Fibroblast of villous mesenchyme (primary cell): ENCODE data around the gene TTC27. TPM values are rescaled to one million over a fixed set of nuclear protein-coding genes. Genes with fewer than 3 reads are reported as not detected.
A peak's percentile ranks its signal among the peaks of the same experiment; 100 is the strongest.

ENCODE experiments used
- DNase-seq: peaks from one replicate; pipeline ENCODE4 v3.0.0-alpha.2; 2010; ENCODE audit warnings: low read depth
- H3K4me3 ChIP-seq: 2 replicates; pipeline ENCODE4 v1.5.1; 2011; ENCODE audit warnings: low read depth, mild to moderate bottlenecking, low read length
- CTCF ChIP-seq: IDR thresholded peaks from 2 replicates; pipeline ENCODE4 v1.5.1; 2012; ENCODE audit warnings: low read depth, mild to moderate bottlenecking, low read length; ENCODE audit not compliant: insufficient read depth
- total RNA-seq: library from RNA; depleted of rRNA; stranded (reverse); fragments of >200 nt; gene quantifications from 2 replicates; pipeline ENCODE4 v1.2.3, GENCODE V29; 2012

TTC27 gene
- total RNA-seq = 20.6 and 32.4 TPM in 2 replicates

GRCh38 chr2:32627814-32628579 is at the start of gene TTC27:
Gene TTC27, plus strand, starts transcription at chr2:32628050. Its CDS starts 243 bp downstream, at chr2:32628293.
- peak within 1 kb of the TSS; percentile 97 for H3K4me3 ChIP-seq
- no peak for TF ChIP-seq CTCF
- peak; percentile 95 for DNase-seq

GRCh38 chr2:32591669-32592463 is 36.0 kb upstream of the TTC27 start:
- no peak for TF ChIP-seq CTCF
- peak; percentile 36 for DNase-seq
- H3K4me3 ChIP-seq = no peak overlapping the region

- H3K4me3 ChIP-seq = no peak overlapping the region
- TF ChIP-seq CTCF = no peak
- DNase-seq = no peak
Measured at GRCh38 chr2:32594573-32594972, 33.3 kb upstream of the TTC27 start.

DNA sequence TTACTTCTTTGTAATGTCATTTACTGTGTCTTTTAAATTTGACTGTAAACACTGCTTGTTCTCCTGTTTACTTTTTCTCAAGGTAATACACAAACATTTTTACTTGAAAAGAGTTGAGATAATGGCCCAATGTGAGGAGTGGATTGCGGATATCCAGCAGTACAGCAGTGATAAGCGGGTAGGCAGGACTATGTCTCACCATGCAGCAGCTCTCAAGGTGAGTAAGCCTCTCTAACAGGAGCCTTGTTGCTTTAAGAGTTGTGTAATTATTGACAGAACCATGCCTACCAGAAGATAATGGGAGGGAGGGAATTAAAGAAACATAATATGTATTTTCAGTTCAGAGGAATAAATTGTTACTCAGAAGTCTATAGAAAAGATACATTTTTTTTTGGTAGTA is 16.5 kb upstream of the TTC27 start:
- TF ChIP-seq CTCF = no peak
- H3K4me3 ChIP-seq = no peak overlapping the region
- DNase-seq = no peak

DNA sequence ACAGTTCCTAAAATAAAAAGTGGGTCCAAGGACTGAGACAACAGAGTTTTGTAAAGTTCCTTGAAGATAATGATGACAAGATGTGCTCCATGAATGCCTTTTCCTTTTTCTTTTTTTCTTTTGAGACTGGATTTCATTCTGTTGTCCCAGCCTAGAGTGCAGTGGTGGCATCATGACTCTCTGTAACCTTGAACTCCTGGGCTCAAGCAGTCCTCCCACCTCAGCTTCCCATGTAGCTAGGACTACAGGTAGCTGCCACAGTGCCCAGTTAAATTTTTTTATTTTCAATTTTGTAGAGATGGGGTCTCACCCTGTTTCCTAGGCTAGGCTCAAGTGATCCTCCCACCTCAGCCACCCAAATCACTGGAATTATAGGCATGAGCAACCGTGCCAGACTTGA is 16.1 kb upstream of the TTC27 start:
- TF ChIP-seq CTCF = no peak
- DNase-seq = no peak
- no peak overlapping the region for H3K4me3 ChIP-seq

DNA sequence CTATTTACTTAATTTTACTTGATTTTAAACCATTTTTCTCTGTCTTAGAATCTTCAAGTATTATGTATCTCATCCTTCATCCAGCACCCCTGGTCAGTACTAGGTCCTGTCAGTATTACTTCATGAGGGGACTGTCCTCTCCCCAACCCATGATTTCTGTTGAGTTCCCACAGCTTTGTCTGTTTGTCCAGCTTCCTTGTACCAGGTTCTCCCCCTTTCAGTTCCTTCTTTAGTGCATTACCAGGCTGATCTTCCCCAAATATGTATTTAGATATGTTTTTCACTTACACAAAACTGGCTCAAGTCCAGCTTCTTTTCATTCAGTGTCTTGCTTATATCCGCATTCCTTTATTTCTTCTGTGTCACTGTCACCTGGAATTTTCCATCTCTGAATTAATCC is 13.8 kb upstream of the TTC27 start:
- TF ChIP-seq CTCF = no peak
- no peak overlapping the region for H3K4me3 ChIP-seq
- no peak for DNase-seq
